Mesenchymal stem cell (in vitro differentiated cells and primary cell): ENCODE results near the gene FGGY.

Experiments used
- DNase-seq: peaks from one replicate; pipeline ENCODE4 v3.0.0-alpha.2; 2013
- H2AFZ ChIP-seq: one replicate; pipeline ENCODE4 v1.6.1; 2013; ENCODE audit warnings: low read depth, mild to moderate bottlenecking, control low read depth, inconsistent platforms, low read length, moderate library complexity
- H2AK5ac ChIP-seq: 2 replicates; pipeline ENCODE4 v1.6.1; 2013; ENCODE audit warnings: low read length, moderate library complexity, mild to moderate bottlenecking, inconsistent platforms; ENCODE audit not compliant: severe bottlenecking
- H2BK120ac ChIP-seq: one replicate; pipeline ENCODE4 v1.6.1; 2013; ENCODE audit warnings: low read depth, mild to moderate bottlenecking, inconsistent platforms, low read length, moderate library complexity
- H2BK12ac ChIP-seq, 2 experiments: one replicate each; pipeline ENCODE4 v1.6.1; 2013; ENCODE audit warnings: inconsistent platforms in 2 of 2, low read length in 2 of 2, mild to moderate bottlenecking in 2 of 2, moderate library complexity in 2 of 2, control low read depth in 1 of 2
- H2BK15ac ChIP-seq: one replicate; pipeline ENCODE4 v1.6.1; 2013; ENCODE audit warnings: mild to moderate bottlenecking, low read depth, inconsistent platforms; ENCODE audit not compliant: poor library complexity, severe bottlenecking
- H2BK5ac ChIP-seq: 2 replicates; pipeline ENCODE4 v1.6.1; 2013; ENCODE audit warnings: low read depth, mild to moderate bottlenecking, low read length, control low read depth, inconsistent platforms; ENCODE audit not compliant: poor library complexity, severe bottlenecking
- H3K14ac ChIP-seq, 2 experiments: one replicate each; pipeline ENCODE4 v1.6.1; 2013; ENCODE audit warnings: inconsistent platforms in 2 of 2, low read length in 2 of 2, control low read depth in 1 of 2, mild to moderate bottlenecking in 1 of 2, moderate library complexity in 1 of 2
- H3K18ac ChIP-seq, 2 experiments: one replicate each; pipeline ENCODE4 v1.6.1; 2013; ENCODE audit warnings: inconsistent platforms in 2 of 2, low read length in 2 of 2, control low read depth in 1 of 2, low read depth in 1 of 2, mild to moderate bottlenecking in 1 of 2
- H3K23ac ChIP-seq, 2 experiments: one replicate each; pipeline ENCODE4 v1.6.1; 2013; ENCODE audit warnings: inconsistent platforms in 2 of 2, low read length in 2 of 2, mild to moderate bottlenecking in 2 of 2, moderate library complexity in 2 of 2, control low read depth in 1 of 2
- H3K27ac ChIP-seq: 2 replicates; pipeline ENCODE4 v1.5.1; 2013; ENCODE audit warnings: mild to moderate bottlenecking, moderate library complexity, low read length, control low read depth, inconsistent platforms; ENCODE audit not compliant: poor library complexity, severe bottlenecking
- H3K27me3 ChIP-seq, 2 experiments: 2 replicates each; pipeline versions ENCODE4 v1.6.1 to v1.7.0; 2013; ENCODE audit warnings: low read length in 2 of 2, mild to moderate bottlenecking in 2 of 2, moderate library complexity in 2 of 2, control low read depth in 1 of 2, inconsistent platforms in 1 of 2; ENCODE audit not compliant: control insufficient read depth in 1 of 2, insufficient read depth in 1 of 2
- H3K36me3 ChIP-seq, 2 experiments: 2 replicates each; pipeline versions ENCODE4 v1.6.1 to v1.7.0; 2013; ENCODE audit warnings: low read length in 2 of 2, control low read depth in 1 of 2, inconsistent platforms in 1 of 2, low read depth in 1 of 2, mild to moderate bottlenecking in 1 of 2; ENCODE audit not compliant: insufficient read depth in 2 of 2, control insufficient read depth in 1 of 2
- H3K4ac ChIP-seq, 2 experiments: one replicate each; pipeline ENCODE4 v1.6.1; 2013; ENCODE audit warnings: inconsistent platforms in 2 of 2, low read length in 2 of 2, mild to moderate bottlenecking in 2 of 2, moderate library complexity in 2 of 2, control low read depth in 1 of 2, low read depth in 1 of 2
- H3K4me1 ChIP-seq: 2 replicates; pipeline ENCODE4 v1.6.1; 2013; ENCODE audit warnings: low read depth, low read length, control low read depth; ENCODE audit not compliant: control insufficient read depth, insufficient read depth
- H3K4me2 ChIP-seq: 2 replicates; pipeline ENCODE4 v1.6.1; 2013; ENCODE audit warnings: low read length, mild to moderate bottlenecking, inconsistent platforms; ENCODE audit not compliant: poor library complexity, severe bottlenecking
- H3K4me3 ChIP-seq, 2 experiments: 2 replicates each; pipeline versions ENCODE4 v1.5.1 to v1.7.0; 2013; ENCODE audit warnings: low read length in 2 of 2, mild to moderate bottlenecking in 2 of 2, control low read depth in 1 of 2, low read depth in 1 of 2; ENCODE audit not compliant: insufficient read depth in 1 of 2
- H3K79me1 ChIP-seq: replicated peaks from 2 replicates; pipeline ENCODE4 v1.6.1; 2013; ENCODE audit warnings: mild to moderate bottlenecking, control low read depth, low read length, inconsistent platforms; ENCODE audit not compliant: poor library complexity, severe bottlenecking
- H3K9ac ChIP-seq: 2 replicates; pipeline ENCODE4 v1.7.0; 2013; ENCODE audit warnings: mild to moderate bottlenecking, low read length, moderate library complexity
- H3K9me3 ChIP-seq: 2 replicates; pipeline ENCODE4 v1.7.0; 2013; ENCODE audit warnings: mild to moderate bottlenecking, low read length; ENCODE audit not compliant: control insufficient read depth
- H4K8ac ChIP-seq: one replicate; pipeline ENCODE4 v1.6.1; 2013; ENCODE audit warnings: inconsistent platforms, mild to moderate bottlenecking, low read length, moderate library complexity
- H4K91ac ChIP-seq: one replicate; pipeline ENCODE4 v1.6.1; 2013; ENCODE audit warnings: mild to moderate bottlenecking, low read length, inconsistent platforms
- WGBS: methylation state at CpG from one replicate; pipeline ENCODE4 v1.1.7; 2013; ENCODE audit warnings: mixed read lengths; 5-methylcytosine and 5-hydroxymethylcytosine counted together

Gene FGGY

DNA sequence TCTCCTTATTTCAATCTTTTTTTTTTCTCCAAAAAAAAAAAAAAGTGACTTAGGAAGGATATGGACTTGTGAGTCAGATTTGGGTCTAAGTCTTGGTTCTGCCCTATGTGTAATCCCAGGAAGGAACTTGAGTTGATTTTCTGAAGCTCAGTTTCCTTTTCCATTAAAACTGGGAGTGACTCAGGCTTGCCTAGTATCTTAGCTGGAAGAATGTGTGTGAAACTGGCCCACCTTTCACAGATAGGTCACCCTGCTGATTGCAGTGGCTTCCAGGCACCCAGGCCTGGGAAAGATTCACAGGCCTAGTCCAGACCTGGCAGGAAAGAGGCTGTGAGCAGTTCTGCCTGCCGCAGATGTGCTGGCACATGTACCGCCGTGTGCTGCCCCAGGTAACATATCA, 299.5 kb downstream of the FGGY start:
- Histone ChIP-seq H3K23ac (peak overlapping the region in 1 of 2 experiments; percentile 34), H3K18ac (peak overlapping the region; percentile 31 to 92), H2AK5ac (peak overlapping the region; percentile 71), H3K4me3 (no peak overlapping the region), H2BK120ac (no peak overlapping the region), H2AFZ (no peak overlapping the region), H3K27me3 (no peaks in the 10 kb centered on the region), H4K8ac (peak overlapping the region; percentile 93), H3K9ac (peak overlapping the region; percentile 80), H3K4me1 (peaks cover 10% of the 10 kb centered on the region), H3K14ac (peak overlapping the region in 1 of 2 experiments; percentile 53), H3K4me2 (no peak overlapping the region), H3K79me1 (no peaks in the 10 kb centered on the region), H2BK12ac (peak overlapping the region; percentile 87 to 98), H3K9me3 (no peaks in the 10 kb centered on the region), H2BK5ac (no peak overlapping the region), H2BK15ac (peak overlapping the region; percentile 83), H4K91ac (peak overlapping the region; percentile 97), H3K36me3 (no peaks in the 10 kb centered on the region), H3K27ac (no peak overlapping the region), H3K4ac (peak overlapping the region; percentile 71 to 75)
- peak; percentile 82 for DNase-seq
- WGBS = 87% methylated on average over 3 of the region's 3 CpGs

DNA sequence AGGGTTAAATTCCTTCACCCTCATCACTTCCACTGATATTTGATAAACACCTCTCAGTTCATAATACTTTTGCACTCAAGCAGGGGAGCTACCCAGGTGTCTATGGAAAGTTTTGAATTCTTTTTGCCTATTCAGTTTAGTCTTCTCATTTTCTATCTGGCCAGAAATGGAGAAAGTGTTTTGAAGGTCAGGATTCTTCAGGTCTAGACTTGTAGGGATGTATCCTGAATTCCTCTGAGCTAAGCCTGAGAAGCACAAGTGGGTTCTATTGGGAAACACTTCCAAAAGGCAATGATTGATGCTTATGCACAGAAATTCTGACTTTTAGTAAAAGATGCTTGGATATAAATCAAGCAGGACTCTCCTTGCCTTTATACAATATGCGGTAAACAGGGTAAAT, 300.1 kb downstream of the FGGY start:
- no peak overlapping the region for H3K14ac ChIP-seq
- H3K36me3 ChIP-seq = no peaks in the 10 kb centered on the region
- H2BK15ac ChIP-seq = no peak overlapping the region
- H3K9ac ChIP-seq = no peak overlapping the region
- no peak overlapping the region for H3K4ac ChIP-seq
- no peaks in the 10 kb centered on the region for H3K79me1 ChIP-seq
- no peaks in the 10 kb centered on the region for H3K27me3 ChIP-seq
- H4K8ac ChIP-seq = no peak overlapping the region
- H2BK12ac ChIP-seq = no peak overlapping the region
- no peak overlapping the region for H2BK5ac ChIP-seq
- no peak overlapping the region for H3K4me2 ChIP-seq
- H3K4me3 ChIP-seq = no peak overlapping the region
- peak overlapping the region in 1 of 2 experiments; percentile 31 for H3K18ac ChIP-seq
- H2AFZ ChIP-seq = no peak overlapping the region
- 80% methylated on average over 1 of the region's 1 CpG for WGBS
- no peaks in the 10 kb centered on the region for H3K9me3 ChIP-seq
- H3K23ac ChIP-seq = no peak overlapping the region
- H2BK120ac ChIP-seq = no peak overlapping the region
- DNase-seq = no peak
- H2AK5ac ChIP-seq = no peak overlapping the region
- peaks cover 10% of the 10 kb centered on the region for H3K4me1 ChIP-seq
- no peak overlapping the region for H4K91ac ChIP-seq
- H3K27ac ChIP-seq = no peak overlapping the region

GRCh38 chr1:59597420-59598119, 300.7 kb downstream of the FGGY start:
- Histone ChIP-seq H3K4me2 (no peak overlapping the region), H3K14ac (no peak overlapping the region), H3K36me3 (no peaks in the 10 kb centered on the region), H3K9me3 (no peaks in the 10 kb centered on the region), H2AK5ac (no peak overlapping the region), H3K18ac (no peak overlapping the region), H3K27me3 (no peaks in the 10 kb centered on the region), H3K27ac (no peak overlapping the region), H2BK5ac (no peak overlapping the region), H2BK120ac (no peak overlapping the region), H3K9ac (no peak overlapping the region), H3K4me3 (no peak overlapping the region), H4K91ac (peak overlapping the region; percentile 73), H3K23ac (no peak overlapping the region), H2AFZ (no peak overlapping the region), H3K4me1 (peaks cover 10% of the 10 kb centered on the region), H2BK15ac (no peak overlapping the region), H4K8ac (no peak overlapping the region), H2BK12ac (no peak overlapping the region), H3K4ac (peak overlapping the region in 1 of 2 experiments; percentile 15), H3K79me1 (no peaks in the 10 kb centered on the region)
- WGBS = 98% methylated on average over 4 of the region's 8 CpGs
- no peak for DNase-seq

- Histone ChIP-seq H3K79me1 (no peaks in the 10 kb centered on the region), H3K27me3 (no peaks in the 10 kb centered on the region), H3K4ac (peak overlapping the region in 1 of 2 experiments; percentile 15), H4K91ac (no peak overlapping the region), H3K9ac (no peak overlapping the region), H3K4me1 (peaks cover 10% of the 10 kb centered on the region), H3K27ac (no peak overlapping the region), H2AFZ (no peak overlapping the region), H2BK12ac (no peak overlapping the region), H3K18ac (no peak overlapping the region), H4K8ac (no peak overlapping the region), H2AK5ac (no peak overlapping the region), H3K4me3 (no peak overlapping the region), H3K23ac (no peak overlapping the region), H3K4me2 (no peak overlapping the region), H3K9me3 (no peaks in the 10 kb centered on the region), H3K36me3 (no peaks in the 10 kb centered on the region), H3K14ac (no peak overlapping the region), H2BK5ac (no peak overlapping the region), H2BK120ac (no peak overlapping the region), H2BK15ac (no peak overlapping the region)
- DNase-seq = no peak
These were observed 301.2 kb downstream of the FGGY start for GRCh38 chr1:59598120-59598440.
